NCI-H526 (cell line): ENCODE measurements around the gene MAGI1.
"Not testable (repeated sequence)": the region's sequence is repeated elsewhere in the genome, so short reads cannot be mapped to it uniquely, and the experiment has no call there.

Source experiments
- DNase-seq, 2 experiments: peaks; one replicate each; lab custom pipeline; 2025; lab: John Stamatoyannopoulos, UW

MAGI1 gene

GRCh38 chr3:65904016-65904415 is 134.7 kb downstream of the MAGI1 start:
- no peak for DNase-seq

DNA sequence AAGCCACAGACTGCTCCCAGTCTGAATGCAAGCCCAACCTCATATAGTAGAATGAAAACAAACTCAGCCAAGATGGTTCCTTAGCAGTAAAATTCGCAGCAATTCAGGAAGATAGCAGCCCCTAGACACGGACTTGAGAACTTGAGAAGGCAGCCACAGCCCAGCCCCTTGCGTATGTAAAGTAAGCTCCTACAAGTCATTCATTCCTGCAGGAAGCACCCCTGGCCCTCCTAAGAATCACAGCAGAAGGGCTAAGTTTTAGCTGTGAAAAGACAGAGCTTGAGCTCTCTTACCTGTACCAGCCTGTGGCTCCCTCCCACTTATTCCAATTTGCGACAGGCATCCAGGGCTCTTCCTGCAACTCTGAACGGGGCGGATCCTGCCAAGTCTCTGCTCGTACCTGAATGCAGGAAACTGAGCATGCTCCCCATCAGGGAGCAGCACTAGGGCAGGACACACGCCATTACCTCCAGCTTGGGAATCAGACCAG is 136.4 kb downstream of the MAGI1 start:
- DNase-seq: peak in 1 of 2 experiments; percentile 37

- DNase-seq: no peak
Measured at GRCh38 chr3:65901226-65901625, 137.5 kb downstream of the MAGI1 start.

- DNase-seq: no peak
Measured at GRCh38 chr3:65899226-65899625, 139.5 kb downstream of the MAGI1 start.

DNA sequence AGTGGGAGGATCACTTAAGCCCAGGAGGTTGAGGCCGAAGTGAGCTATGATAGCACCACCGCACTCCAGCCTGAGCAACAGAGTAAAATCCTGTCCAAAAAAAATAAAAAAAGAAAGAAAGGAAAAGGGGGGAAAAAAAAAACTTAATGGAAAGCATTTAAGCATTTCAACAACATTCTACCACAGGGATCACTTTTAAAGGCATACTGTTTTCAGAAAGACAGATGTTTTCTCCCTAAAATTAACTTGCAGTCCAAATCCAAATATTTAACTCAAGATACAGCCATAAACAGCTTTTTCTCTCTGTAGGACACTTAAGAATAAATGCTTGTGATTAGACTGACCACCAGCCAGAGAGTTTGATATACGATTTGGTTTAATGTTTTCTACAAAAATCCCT is 141.0 kb downstream of the MAGI1 start:
- no peak for DNase-seq

DNA sequence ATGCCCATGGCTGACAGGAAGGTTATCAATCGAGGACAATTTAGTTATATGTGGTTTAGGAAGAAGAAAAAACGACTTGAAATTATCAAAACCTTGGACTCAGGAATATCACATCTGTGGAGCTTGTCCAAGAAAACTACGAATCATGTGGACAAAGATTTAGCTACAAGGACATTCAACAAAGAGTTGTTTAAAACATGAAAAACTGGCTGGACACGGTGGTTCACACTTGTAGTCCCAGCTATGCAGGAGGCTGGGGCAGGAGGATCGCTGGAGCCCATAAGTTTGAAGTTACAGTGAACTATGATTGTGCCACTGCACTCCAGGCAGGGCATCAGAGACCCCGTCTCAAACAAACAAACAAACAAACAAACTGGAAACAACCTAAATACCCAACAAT is 142.4 kb downstream of the MAGI1 start:
- no peak for DNase-seq

- no peak for DNase-seq
Measured at GRCh38 chr3:65894679-65895453, 143.9 kb downstream of the MAGI1 start.

DNA sequence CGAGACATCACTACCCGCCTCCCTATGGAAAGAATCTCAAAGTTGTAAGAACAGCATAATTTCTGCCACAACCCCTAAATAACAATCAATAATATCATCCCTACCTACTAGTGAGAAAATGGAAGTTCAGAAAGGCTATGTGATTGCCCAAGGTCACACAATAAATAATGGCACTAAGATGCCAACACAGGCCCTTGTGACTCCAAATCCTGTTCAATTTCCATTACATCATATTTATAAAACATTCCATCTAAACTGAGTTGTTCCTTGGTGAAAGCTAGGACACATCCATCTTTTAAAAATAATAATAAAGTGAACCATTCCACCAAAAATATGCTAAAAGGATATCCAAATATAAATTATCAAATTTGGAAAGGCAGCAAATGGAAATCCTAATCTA is 144.6 kb downstream of the MAGI1 start:
- DNase-seq: no peak

- no peak for DNase-seq
Measured at GRCh38 chr3:65893631-65894030, 145.1 kb downstream of the MAGI1 start.

DNA sequence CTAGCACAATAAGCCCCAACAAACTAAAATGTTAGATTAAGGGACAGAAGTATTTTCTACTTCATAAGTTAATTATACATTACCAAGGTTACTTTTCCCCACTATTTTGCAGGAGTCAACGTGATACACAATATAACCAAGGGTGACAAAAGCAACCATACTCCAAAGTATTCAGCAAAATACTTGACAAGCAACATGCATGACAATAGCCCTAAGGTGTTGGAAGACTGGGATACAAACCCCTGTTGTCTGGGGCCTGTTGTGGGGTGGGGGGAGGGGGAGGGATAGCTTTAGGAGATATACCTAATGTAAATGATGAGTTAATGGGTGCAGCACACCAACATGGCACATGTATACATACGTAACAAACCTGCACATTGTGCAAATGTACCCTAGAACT is 147.2 kb downstream of the MAGI1 start:
- not testable (repeated sequence) for DNase-seq

- no peak for DNase-seq
Measured at GRCh38 chr3:65890328-65890727, 148.4 kb downstream of the MAGI1 start.

DNA sequence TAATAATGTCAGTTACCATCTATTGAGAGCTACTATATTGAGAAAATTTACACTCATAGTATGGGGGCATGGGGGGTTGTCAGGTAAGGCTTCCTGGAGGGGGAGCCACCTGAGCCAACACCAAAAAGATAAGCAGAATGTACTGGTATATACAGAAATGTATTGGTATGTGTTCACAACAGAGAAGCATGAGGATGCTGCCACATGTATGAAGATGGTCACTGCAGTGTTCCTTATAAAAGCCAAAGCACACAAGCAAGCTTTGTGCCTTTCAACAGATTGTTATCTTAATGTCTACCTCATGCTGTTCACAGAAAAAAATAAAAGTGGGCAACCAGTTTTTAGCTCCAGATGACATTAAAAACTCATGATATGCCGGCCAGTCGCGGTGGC is 149.0 kb downstream of the MAGI1 start:
- DNase-seq: no peak

- no peak for DNase-seq
Measured at GRCh38 chr3:65888980-65889706, 149.6 kb downstream of the MAGI1 start.

- no peak for DNase-seq
Measured at GRCh38 chr3:65888196-65888595, 150.5 kb downstream of the MAGI1 start.

GRCh38 chr3:65886391-65886790 is 152.3 kb downstream of the MAGI1 start:
- no peak for DNase-seq

- no peak for DNase-seq
Measured at GRCh38 chr3:65884071-65884470, 154.6 kb downstream of the MAGI1 start.

- DNase-seq: peak in 1 of 2 experiments; percentile 25
Measured at GRCh38 chr3:65883613-65884012, 155.1 kb downstream of the MAGI1 start.

DNA sequence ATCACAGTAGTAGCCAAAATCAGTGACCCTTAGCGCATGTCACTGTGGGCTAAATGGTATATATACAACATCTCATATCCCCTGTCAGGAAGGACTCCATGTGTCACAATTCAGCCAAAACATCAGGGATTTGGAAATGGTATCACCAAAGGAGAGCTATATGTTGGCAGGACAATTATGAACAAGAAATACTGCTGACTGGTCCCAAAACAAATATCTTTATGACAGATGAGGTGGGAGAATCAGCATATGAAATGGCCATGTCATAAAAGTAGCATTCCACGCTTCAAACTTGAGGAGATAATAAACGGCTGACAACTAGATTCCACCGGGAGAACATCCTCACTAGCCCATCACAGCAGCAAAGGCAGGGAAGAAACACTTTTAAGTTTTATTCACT is 158.4 kb downstream of the MAGI1 start:
- DNase-seq: no peak

DNA sequence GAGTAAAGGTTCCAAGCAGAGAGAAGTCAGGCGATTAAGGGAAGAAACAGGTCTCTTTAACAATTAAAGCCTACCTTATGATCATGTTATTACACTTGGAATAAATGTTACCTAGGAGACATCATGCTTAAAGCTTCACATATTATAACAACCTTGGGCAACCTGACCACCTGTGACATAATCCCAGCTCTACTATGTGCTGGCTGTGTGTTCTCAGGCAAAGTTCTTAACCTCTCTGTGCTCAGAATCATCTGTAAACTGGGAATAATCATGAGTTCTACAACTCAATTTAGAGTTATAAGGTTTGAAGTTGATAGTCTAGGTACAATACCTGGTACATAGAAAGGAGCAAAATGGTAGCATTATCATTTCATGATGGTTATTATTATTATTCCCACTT is 159.3 kb downstream of the MAGI1 start:
- DNase-seq: no peak

DNA sequence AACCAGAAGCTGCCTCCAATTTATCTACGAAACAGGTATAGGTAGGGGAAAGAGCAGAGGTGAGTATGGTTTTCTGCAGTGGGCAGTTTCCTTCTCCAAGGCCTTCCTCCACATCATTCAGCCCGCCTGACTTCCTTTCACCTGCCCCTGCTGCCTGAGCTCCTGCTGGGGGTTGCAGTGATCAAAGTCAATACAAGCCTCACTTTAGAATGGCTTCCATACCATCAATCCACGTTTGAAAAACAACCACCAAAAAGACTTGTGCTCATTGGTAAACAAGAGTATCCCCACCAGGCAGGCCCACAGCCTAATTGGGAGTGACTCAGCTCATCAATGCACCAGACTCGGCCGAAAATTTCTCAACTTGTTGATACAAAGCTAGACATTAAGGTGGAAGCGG is 159.9 kb downstream of the MAGI1 start:
- no peak for DNase-seq

GRCh38 chr3:65877160-65877559 is 161.6 kb downstream of the MAGI1 start:
- DNase-seq: no peak

- no peak for DNase-seq
Measured at GRCh38 chr3:65876028-65876420, 162.7 kb downstream of the MAGI1 start.

DNA sequence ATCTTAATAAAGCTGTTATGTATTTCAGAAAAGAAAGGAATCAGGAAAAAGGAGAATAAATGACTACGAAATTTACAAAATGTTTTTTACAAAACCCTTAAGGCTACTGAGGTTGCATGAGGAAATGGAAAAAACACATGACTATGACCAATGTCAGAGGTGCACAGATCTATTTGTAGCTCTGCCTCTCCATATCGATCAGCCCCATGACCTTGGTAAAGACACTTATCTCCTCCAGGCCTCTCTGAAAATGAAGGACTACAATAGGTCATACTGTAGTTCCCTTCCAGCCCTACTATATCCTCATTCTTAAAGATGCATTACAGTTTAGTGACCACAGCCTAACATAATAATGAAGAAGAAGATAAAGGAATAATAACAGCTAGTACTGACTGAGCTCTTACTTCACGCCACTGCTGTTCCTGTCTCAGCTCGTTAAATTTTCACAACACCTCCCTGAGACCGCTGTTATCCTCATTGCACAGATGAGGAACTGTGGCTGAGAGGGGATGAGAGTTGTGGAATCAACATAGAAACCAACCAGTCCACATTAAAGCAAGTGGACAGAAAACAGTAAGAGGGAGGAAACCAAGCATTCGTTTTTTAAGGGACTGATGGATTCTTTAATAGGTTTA is 163.2 kb downstream of the MAGI1 start:
- no peak for DNase-seq
